ENCODE measurements around the gene S100A1.
"Not testable (repeated sequence)": the region's sequence is repeated elsewhere in the genome, so short reads cannot be mapped to it uniquely, and the experiment has no call there.

S100A1 gene

GRCh38 chr1:153652805-153653500, 24.7 kb downstream of the S100A1 start:
- FAIRE-seq = no peak

DNA sequence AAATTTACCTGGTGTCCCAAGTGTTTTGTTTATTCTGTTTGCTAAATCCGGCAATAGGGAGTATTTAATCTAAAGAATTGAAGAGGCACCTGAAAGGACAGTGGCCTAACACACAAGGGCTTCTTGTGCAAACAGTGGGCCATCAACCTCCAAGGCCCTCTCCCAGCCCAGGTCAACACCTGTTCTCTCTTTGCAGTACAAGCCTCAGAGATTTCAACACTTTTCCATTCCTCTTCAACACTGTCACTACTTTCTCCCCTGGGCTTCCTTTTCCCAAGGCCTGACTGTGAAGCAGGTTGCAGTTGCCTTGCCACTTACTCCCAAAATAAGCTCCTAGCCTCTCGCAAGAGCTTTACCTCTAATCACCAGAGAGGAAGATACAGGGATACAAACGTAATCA, 27.1 kb downstream of the S100A1 start:
- no peak for FAIRE-seq
- DNase-seq (ENCODE audit: low spot score) = no peak

More at GRCh38 chr1:153652805-153653500, 24.7 kb downstream of the S100A1 start:
- no peak for DNase-seq (ENCODE audit: low spot score)

GRCh38 chr1:153658400-153659174, 30.4 kb downstream of the S100A1 start, which contains the start of gene SNAPIN:
SNAPIN (plus strand) TSS chr1:153658703; CDS start chr1:153658744, 41 bp downstream.
- no peak for FAIRE-seq
- peak; percentile 94 for DNase-seq (ENCODE audit: low spot score)

DNA sequence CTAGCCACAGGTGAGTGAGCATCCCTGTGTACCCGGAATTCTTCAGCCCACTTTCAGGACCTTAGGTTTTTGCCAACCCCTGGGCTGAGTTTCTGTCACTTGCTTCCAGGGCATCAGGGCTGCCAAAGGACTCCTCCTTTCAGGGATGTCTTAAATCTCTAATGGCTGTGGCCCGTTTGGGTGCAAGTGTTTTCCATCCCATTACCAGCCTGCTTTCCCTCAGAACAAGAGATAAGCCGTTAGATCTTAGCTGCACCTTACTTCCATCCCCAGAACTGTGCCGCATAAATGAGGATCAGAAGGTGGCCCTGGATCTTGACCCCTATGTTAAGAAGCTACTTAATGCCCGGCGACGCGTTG, 30.9 kb downstream of the S100A1 start:
- FAIRE-seq = no peak

GRCh38 chr1:153659656-153660055, 31.4 kb downstream of the S100A1 start:
- FAIRE-seq (no peak), DNase-seq (ENCODE audit: low spot score) (no peak)

More for the DNA sequence above, 30.9 kb downstream of the S100A1 start:
- no peak for DNase-seq (ENCODE audit: low spot score)

- FAIRE-seq (no peak), DNase-seq (ENCODE audit: low spot score) (no peak)
These were observed 33.0 kb downstream of the S100A1 start for GRCh38 chr1:153661111-153661708.

DNA sequence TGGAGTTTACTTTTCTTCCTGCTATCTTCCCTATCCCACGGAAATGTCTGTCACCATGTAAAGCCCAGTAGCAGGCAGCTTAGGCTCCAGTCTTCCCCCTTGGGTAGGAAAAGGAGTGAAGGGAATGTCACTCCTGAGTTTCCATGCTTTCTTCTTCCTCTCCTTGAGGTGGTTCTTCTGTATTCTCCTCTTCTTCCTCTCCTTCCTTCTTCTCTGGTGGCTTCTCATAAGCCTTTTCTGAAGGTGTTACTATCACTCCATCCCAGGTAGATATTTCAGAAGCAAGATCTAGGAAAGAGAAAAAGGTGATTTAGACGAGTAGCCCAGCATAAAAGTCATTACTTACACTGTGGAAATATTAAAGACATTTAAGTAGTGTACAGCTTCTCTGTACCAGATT, 34.0 kb downstream of the S100A1 start:
- no peak for DNase-seq (ENCODE audit: low spot score)
- FAIRE-seq = no peak

DNA sequence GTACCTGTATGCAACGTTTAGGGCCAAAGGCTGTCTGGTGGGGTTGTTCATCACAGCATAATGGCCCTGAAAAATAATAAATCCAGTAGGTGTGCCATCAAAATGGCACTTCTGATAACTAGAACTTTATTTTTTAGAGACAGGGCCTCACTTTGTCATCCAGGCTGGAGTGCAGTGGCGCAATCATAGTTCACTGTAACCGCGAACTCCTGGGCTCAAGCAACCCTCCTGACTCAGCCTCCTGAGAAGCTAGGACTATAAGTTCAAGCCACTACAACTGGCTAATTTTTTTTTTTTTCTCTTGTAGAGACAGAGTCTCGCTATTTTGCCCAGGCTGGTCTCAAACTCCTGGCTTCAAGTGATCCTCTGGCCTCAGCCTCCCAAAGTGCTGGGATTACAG, 35.0 kb downstream of the S100A1 start:
- DNase-seq (ENCODE audit: low spot score) = no peak

GRCh38 chr1:153667439-153667838, 39.2 kb downstream of the S100A1 start:
- no peak for FAIRE-seq
- DNase-seq (ENCODE audit: low spot score) = no peak

More for the DNA sequence above, 35.0 kb downstream of the S100A1 start:
- FAIRE-seq = no peak

DNA sequence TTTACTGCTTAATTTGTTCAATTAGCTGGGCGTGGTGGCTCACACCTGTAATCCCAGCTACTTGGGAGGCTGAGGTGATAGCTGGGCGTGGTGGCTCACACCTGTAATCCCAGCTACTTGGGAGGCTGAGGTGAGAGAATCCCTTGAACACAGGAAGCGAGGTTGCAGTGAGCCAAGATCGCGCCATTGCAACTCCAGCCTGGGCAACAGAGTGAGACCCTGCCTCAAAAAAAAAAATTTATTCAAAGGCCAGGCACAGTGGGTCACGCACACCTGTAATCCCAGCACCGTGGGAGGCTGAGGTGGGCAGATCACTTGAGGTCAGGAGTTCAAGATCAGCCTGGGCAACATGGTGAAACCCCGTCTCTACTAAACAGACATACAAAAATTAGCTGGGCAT, 40.4 kb downstream of the S100A1 start:
- FAIRE-seq; DNase-seq (ENCODE audit: low spot score): not testable (repeated sequence)

DNA sequence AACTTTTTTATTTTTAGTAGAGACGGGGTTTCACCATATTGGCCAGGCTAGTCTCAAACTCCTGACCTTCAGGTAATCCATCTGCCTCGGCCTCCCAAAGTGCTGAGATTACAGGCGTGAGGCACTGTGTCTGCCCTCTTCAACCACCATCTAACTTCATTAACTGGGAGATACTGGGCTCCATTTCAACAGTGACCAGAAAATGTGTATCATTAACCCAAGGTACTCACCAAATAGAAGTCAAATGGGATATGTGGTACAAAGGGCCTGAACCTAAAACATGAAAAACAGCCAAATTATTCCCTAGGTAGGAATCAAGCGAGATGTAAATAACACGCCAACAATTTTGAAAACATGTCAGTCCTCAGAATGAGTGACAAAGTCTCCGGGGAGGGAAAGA, 41.4 kb downstream of the S100A1 start:
- DNase-seq (ENCODE audit: low spot score) = no peak
- FAIRE-seq = no peak

DNA sequence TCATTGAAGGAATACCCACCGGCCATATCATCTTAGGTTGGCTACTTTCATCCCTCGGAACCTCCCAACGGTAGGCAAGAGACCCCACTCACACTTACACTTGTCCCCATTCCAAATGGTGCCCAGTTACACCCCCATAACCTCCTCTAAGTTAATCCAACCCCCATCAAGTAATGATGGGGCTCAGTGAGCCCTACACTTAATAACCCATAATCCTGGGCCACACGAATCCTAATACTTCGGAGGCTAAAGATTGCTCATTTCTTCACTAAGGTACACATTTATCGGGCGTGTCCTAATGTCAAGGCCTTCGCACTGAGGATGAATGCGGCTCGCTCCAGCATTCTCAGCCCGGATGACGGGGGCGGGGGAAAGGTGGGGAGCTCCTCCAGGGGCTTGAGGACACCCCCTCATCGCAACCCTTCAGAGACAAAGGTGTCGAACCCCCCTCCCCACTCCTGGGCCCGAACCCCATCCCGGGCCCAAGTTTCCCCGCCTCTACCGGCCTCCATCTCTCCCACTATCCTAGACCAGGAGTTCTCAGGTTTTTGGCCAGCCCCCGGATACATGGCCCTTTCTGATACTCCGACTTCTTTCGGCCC, 42.1 kb downstream of the S100A1 start:
- FAIRE-seq (no peak), DNase-seq (ENCODE audit: low spot score) (no peak)

- DNase-seq (ENCODE audit: low spot score) = peak; percentile 97
- FAIRE-seq = no peak
These were observed 42.8 kb downstream of the S100A1 start, which contains the start of gene ILF2 for GRCh38 chr1:153670859-153671627. ILF2 (minus strand) TSS chr1:153670993; CDS start chr1:153670922, 71 bp downstream.

GRCh38 chr1:153671628-153672353, 43.6 kb downstream of the S100A1 start:
- not testable (repeated sequence) for FAIRE-seq; DNase-seq (ENCODE audit: low spot score)

DNA sequence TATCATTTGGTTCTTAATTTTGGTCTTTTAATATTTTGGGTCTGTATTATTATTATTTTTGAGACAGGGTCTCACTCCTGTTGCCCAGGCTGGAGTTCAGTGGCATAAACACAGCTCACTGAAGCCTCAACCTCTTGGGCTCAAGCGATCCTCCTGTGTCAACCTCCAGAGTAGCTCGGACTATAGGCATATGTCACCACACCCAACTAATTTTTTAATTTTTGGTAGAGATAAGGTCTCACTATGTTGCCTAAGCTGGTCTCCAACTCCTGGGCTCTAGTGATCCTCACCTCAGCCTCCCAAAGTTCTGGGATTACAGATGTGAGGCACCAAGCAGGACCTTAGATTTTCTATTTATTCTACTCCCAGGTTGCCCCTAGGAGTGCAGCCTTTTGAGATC, 45.3 kb downstream of the S100A1 start:
- DNase-seq (ENCODE audit: low spot score) (no peak), FAIRE-seq (no peak)

- DNase-seq (ENCODE audit: low spot score) (peak; percentile 70), FAIRE-seq (peak; percentile 87)
These were observed 49.7 kb downstream of the S100A1 start for GRCh38 chr1:153677718-153678518.

DNA sequence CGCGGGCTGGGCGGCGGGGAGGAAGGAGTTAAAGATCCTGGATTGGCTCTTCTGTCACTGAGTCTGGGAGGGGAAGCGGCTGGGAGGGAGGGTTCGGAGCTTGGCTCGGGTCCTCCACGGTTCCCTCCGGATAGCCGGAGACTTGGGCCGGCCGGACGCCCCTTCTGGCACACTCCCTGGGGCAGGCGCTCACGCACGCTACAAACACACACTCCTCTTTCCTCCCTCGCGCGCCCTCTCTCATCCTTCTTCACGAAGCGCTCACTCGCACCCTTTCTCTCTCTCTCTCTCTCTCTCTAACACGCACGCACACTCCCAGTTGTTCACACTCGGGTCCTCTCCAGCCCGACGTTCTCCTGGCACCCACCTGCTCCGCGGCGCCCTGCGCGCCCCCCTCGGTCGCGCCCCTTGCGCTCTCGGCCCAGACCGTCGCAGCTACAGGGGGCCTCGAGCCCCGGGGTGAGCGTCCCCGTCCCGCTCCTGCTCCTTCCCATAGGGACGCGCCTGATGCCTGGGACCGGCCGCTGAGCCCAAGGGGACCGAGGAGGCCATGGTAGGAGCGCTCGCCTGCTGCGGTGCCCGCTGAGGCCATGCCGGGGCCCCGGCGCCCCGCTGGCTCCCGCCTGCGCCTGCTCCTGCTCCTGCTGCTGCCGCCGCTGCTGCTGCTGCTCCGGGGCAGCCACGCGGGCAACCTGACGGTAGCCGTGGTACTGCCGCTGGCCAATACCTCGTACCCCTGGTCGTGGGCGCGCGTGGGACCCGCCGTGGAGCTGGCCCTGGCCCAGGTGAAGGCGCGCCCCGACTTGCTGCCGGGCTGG, 50.5 kb downstream of the S100A1 start, which contains the start of gene NPR1:
NPR1 (plus strand) TSS at position 170 of the 818 bp plus-strand sequence; CDS start at position 591, 421 bp downstream.
- no peak for FAIRE-seq
- no peak for DNase-seq (ENCODE audit: low spot score)

GRCh38 chr1:153679337-153680119, 51.3 kb downstream of the S100A1 start:
- no peak for FAIRE-seq

More at GRCh38 chr1:153679337-153680119, 51.3 kb downstream of the S100A1 start:
- no peak for DNase-seq (ENCODE audit: low spot score)
